Brain microvascular endothelial cell (primary cell): ENCODE measurements around the gene ARHGAP9.
A peak's percentile ranks its signal among the peaks of the same experiment; 100 is the strongest.

Experiments used
- DNase-seq: peaks from one replicate; pipeline ENCODE4 v3.0.0-alpha.2; 2020
- H3K27ac ChIP-seq: fragments of 250-450 bp; sonication (Bioruptor Pico); 2 replicates; pipeline ENCODE4 v1.5.1; 2020; ENCODE audit warnings: mild to moderate bottlenecking, moderate library complexity
- H3K27me3 ChIP-seq: fragments of 250-450 bp; sonication (Bioruptor Pico); replicated peaks from 2 replicates; pipeline ENCODE4 v1.5.1; 2020; ENCODE audit warnings: mild to moderate bottlenecking
- H3K36me3 ChIP-seq: fragments of 250-450 bp; sonication (Bioruptor Pico); replicated peaks from 2 replicates; pipeline ENCODE4 v1.5.1; 2020; ENCODE audit warnings: mild to moderate bottlenecking
- H3K4me3 ChIP-seq: 2 replicates; pipeline ENCODE4 v1.5.1; 2011; ENCODE audit warnings: low read depth, mild to moderate bottlenecking, control low read depth, low read length, moderate library complexity
- in situ Hi-C: cut with HindIII; loops from 2 replicates; pipeline ENCODE4 v1.10.0; 2017; ENCODE audit warnings: low sequenced_read_pairs, low pct_ligation_motif_present
- TF ChIP-seq, protein P1 (sequence below): IDR thresholded peaks from 2 replicates; pipeline ENCODE4 v1.5.1; 2011; ENCODE audit warnings: low read depth, mild to moderate bottlenecking, moderate library complexity, low read length, control low read depth, inconsistent platforms; ENCODE audit errors: missing control alignments

ARHGAP9 gene

DNA sequence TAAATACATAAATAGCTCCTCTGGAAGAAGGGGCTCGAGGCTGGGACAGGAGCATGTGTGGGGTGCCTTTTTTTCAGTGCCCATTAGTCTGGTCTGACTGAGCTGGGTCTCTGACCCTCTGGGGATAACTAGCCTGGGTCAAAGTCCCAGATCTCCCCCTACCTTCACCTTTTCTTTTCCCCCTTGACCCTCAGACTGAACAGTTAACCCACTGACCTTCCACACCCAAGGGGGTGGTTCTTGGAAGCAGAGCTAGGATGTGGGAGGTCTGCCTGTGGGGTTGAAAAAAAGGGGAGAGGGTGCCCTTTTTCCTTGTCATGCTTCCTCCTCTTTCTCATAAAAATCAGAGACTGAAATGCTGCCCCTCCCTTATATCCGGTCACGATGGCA lies 21.0 kb downstream of the ARHGAP9 start:
- Histone ChIP-seq H3K36me3 (no peaks in the 10 kb centered on the region), H3K4me3 (peak overlapping the region; percentile 75), H3K27me3 (no peaks in the 10 kb centered on the region), H3K27ac (peak overlapping the region; percentile 2)
- TF ChIP-seq, protein P1, sequence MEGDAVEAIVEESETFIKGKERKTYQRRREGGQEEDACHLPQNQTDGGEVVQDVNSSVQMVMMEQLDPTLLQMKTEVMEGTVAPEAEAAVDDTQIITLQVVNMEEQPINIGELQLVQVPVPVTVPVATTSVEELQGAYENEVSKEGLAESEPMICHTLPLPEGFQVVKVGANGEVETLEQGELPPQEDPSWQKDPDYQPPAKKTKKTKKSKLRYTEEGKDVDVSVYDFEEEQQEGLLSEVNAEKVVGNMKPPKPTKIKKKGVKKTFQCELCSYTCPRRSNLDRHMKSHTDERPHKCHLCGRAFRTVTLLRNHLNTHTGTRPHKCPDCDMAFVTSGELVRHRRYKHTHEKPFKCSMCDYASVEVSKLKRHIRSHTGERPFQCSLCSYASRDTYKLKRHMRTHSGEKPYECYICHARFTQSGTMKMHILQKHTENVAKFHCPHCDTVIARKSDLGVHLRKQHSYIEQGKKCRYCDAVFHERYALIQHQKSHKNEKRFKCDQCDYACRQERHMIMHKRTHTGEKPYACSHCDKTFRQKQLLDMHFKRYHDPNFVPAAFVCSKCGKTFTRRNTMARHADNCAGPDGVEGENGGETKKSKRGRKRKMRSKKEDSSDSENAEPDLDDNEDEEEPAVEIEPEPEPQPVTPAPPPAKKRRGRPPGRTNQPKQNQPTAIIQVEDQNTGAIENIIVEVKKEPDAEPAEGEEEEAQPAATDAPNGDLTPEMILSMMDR: no peak
- in situ Hi-C loops: no loop called here
- no peak for DNase-seq

DNA sequence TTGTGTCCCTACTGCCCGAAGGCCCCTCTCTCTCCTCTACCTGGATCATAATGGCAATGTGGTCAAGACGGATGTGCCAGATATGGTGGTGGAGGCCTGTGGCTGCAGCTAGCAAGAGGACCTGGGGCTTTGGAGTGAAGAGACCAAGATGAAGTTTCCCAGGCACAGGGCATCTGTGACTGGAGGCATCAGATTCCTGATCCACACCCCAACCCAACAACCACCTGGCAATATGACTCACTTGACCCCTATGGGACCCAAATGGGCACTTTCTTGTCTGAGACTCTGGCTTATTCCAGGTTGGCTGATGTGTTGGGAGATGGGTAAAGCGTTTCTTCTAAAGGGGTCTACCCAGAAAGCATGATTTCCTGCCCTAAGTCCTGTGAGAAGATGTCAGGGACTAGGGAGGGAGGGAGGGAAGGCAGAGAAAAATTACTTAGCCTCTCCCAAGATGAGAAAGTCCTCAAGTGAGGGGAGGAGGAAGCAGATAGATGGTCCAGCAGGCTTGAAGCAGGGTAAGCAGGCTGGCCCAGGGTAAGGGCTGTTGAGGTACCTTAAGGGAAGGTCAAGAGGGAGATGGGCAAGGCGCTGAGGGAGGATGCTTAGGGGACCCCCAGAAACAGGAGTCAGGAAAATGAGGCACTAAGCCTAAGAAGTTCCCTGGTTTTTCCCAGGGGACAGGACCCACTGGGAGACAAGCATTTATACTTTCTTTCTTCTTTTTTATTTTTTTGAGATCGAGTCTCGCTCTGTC lies 22.8 kb downstream of the ARHGAP9 start:
- Histone ChIP-seq H3K27me3 (no peaks in the 10 kb centered on the region), H3K36me3 (no peaks in the 10 kb centered on the region), H3K4me3 (no peak overlapping the region), H3K27ac (no peak overlapping the region)
- TF ChIP-seq, protein P1: no peak
- no peak for DNase-seq
- in situ Hi-C loops: no loop called here

DNA sequence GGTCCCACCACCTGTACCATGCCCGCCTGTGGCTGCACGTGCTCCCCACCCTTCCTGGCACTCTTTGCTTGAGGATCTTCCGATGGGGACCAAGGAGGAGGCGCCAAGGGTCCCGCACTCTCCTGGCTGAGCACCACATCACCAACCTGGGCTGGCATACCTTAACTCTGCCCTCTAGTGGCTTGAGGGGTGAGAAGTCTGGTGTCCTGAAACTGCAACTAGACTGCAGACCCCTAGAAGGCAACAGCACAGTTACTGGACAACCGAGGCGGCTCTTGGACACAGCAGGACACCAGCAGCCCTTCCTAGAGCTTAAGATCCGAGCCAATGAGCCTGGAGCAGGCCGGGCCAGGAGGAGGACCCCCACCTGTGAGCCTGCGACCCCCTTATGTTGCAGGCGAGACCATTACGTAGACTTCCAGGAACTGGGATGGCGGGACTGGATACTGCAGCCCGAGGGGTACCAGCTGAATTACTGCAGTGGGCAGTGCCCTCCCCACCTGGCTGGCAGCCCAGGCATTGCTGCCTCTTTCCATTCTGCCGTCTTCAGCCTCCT lies 23.4 kb downstream of the ARHGAP9 start:
- in situ Hi-C loops: no loop called here
- no peak for DNase-seq
- Histone ChIP-seq H3K27me3 (no peaks in the 10 kb centered on the region), H3K36me3 (no peaks in the 10 kb centered on the region), H3K27ac (no peak overlapping the region), H3K4me3 (no peak overlapping the region)
- TF ChIP-seq, protein P1: peak; percentile 83

DNA sequence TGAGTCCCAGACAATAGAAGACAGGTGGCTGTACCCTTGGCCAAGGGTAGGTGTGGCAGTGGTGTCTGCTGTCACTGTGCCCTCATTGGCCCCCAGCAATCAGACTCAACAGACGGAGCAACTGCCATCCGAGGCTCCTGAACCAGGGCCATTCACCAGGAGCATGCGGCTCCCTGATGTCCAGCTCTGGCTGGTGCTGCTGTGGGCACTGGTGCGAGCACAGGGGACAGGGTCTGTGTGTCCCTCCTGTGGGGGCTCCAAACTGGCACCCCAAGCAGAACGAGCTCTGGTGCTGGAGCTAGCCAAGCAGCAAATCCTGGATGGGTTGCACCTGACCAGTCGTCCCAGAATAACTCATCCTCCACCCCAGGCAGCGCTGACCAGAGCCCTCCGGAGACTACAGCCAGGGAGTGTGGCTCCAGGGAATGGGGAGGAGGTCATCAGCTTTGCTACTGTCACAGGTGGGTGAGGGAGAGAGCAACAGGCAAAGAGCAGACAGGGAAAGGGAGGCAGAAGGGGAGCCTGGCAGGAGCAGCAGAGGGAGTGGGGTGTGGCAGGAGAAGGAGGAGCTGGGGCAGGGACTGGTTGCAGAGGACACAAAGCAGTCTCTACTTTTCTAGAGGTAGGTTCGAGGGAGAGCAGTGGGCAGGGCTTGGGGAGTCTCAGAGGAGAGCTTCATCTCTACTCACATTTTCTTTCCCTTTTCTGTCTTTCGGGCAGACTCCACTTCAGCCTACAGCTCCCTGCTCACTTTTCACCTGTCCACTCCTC lies 24.1 kb downstream of the ARHGAP9 start:
- Histone ChIP-seq H3K27me3 (no peaks in the 10 kb centered on the region), H3K27ac (no peak overlapping the region), H3K36me3 (no peaks in the 10 kb centered on the region), H3K4me3 (no peak overlapping the region)
- DNase-seq: no peak
- TF ChIP-seq, protein P1: no peak
- in situ Hi-C loops: no loop called here

DNA sequence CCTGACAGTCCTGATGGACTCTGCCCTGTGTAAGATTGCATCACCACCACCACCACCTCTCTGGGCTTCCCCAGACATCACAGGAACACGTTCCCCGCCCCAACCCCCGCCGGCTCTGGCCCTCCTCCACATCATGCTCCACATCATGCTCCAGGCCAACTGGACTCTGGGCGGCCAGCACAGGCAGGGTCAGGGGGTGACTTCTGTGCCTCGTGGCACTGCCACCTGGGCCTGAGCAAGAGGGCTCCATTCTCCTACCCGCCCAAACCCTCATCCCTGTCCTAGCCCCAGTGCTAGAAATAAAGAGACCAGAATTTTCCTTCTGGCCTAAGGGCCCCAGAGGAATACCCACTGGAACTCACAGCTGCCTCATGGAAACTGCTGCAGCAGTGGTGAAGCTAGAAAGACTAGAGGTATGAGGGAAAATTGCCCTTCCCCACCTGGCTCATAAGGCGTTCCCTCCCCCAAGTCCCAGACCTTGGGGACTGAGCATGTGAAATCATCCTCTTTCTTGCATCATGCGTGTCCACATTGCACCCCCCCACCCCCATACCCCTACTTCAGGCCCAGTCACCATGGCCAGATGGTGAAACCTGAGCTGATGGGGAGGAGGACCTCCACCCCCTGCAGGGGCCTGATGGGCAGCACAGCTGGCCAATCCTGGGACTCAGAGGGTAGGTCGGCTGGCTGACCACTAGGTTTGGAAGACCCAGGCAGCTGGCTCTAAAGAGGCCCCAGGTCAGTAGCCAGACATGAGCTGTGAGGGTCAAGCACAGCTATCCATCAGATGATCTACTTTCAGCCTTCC lies 24.9 kb downstream of the ARHGAP9 start, which contains the start of gene INHBE:
TSS of gene INHBE (plus strand) at position 742 of the 808 bp plus-strand sequence. CDS start 230 bp downstream, outside the sequence.
- TF ChIP-seq, protein P1: no peak
- no peaks in the 10 kb centered on the region for H3K36me3 ChIP-seq
- in situ Hi-C loops: loop anchor here (5.0 kb wide), 1 partner anchor 142 kb away; no protein-coding TSS in a partner anchor
- H3K4me3 ChIP-seq: no peak within 1 kb of the TSS
- no peak within 1 kb of the TSS for H3K27ac ChIP-seq
- no peak for DNase-seq
- no peaks in the 10 kb centered on the region for H3K27me3 ChIP-seq
